Neutrophil (primary cell): ENCODE data around the gene CHST8.

ENCODE experiments used
- H3K27ac ChIP-seq: fragments of 200-600 bp; sonication (generic); 2 replicates; pipeline ENCODE4 v1.5.1; 2016; ENCODE audit warnings: mild to moderate bottlenecking, moderate library complexity
- H3K27me3 ChIP-seq: fragments of 200-600 bp; sonication (generic); 2 replicates; pipeline ENCODE4 v1.6.0; 2016; ENCODE audit warnings: mild to moderate bottlenecking
- H3K36me3 ChIP-seq: fragments of 200-600 bp; sonication (generic); 2 replicates; pipeline ENCODE4 v1.5.1; 2017
- H3K4me1 ChIP-seq, 2 experiments: fragments of 200-600 bp in 1 of 2; sonication (generic) in 1 of 2; 1 replicate in 1 of 2; 2 replicates in 1 of 2; pipeline versions ENCODE4 v1.5.1 to v1.6.1; 2013 to 2016; ENCODE audit warnings: low read depth in 1 of 2, low read length in 1 of 2, mild to moderate bottlenecking in 1 of 2, moderate library complexity in 1 of 2; ENCODE audit not compliant: control insufficient read depth in 1 of 2, insufficient read depth in 1 of 2
- H3K4me3 ChIP-seq, 2 experiments: fragments of 200-600 bp in 1 of 2; sonication (generic) in 1 of 2; 1 replicate in 1 of 2; 2 replicates in 1 of 2; pipeline ENCODE4 v1.5.1; 2013 to 2016; ENCODE audit warnings: low read depth in 1 of 2, low read length in 1 of 2, mild to moderate bottlenecking in 1 of 2, moderate library complexity in 1 of 2
- H3K9me3 ChIP-seq: fragments of 200-600 bp; sonication (generic); 2 replicates; pipeline ENCODE4 v1.5.1; 2016
- TF ChIP-seq, protein P1 (sequence below): fragments of 200-600 bp; sonication (generic); IDR thresholded peaks from 2 replicates; pipeline ENCODE4 v1.5.1; 2016; ENCODE audit warnings: antibody characterized with exemption

Gene CHST8

GRCh38 chr19:33805840-33806433 is 184.2 kb downstream of the CHST8 start:
- Histone ChIP-seq H3K4me3 (no peak overlapping the region), H3K36me3 (no peaks in the 10 kb centered on the region), H3K4me1 (no peaks in the 10 kb centered on the region), H3K9me3 (no peaks in the 10 kb centered on the region), H3K27me3 (no peaks in the 10 kb centered on the region), H3K27ac (no peak overlapping the region)
- TF ChIP-seq, protein P1, sequence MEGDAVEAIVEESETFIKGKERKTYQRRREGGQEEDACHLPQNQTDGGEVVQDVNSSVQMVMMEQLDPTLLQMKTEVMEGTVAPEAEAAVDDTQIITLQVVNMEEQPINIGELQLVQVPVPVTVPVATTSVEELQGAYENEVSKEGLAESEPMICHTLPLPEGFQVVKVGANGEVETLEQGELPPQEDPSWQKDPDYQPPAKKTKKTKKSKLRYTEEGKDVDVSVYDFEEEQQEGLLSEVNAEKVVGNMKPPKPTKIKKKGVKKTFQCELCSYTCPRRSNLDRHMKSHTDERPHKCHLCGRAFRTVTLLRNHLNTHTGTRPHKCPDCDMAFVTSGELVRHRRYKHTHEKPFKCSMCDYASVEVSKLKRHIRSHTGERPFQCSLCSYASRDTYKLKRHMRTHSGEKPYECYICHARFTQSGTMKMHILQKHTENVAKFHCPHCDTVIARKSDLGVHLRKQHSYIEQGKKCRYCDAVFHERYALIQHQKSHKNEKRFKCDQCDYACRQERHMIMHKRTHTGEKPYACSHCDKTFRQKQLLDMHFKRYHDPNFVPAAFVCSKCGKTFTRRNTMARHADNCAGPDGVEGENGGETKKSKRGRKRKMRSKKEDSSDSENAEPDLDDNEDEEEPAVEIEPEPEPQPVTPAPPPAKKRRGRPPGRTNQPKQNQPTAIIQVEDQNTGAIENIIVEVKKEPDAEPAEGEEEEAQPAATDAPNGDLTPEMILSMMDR, result no peak

DNA sequence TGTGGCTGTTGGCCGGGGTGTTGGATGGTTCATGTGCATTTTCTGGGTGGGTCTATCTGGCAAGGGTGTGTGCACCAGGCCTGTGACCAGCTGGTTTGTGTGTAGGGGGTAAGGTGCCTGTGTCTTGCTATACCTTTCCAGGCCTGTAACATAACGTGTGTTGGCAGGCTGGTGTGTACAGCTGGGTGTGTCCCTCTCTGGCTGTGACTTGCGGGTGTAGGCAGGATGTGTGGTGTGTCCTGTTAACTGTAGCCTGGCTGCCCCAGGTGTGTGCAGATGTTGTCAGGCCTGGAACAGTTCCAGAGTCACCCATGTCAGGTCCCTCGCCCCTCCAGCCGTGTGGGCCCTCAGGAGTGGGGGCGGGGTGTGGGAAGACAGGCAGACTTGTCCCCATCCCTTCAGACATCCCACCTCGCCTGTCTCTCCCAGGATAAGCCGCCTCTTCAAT is 184.7 kb downstream of the CHST8 start:
- H3K4me1 ChIP-seq, result no peaks in the 10 kb centered on the region
- H3K36me3 ChIP-seq, result no peaks in the 10 kb centered on the region
- no peaks in the 10 kb centered on the region for H3K27me3 ChIP-seq
- TF ChIP-seq, protein P1, result no peak
- no peak overlapping the region for H3K27ac ChIP-seq
- no peaks in the 10 kb centered on the region for H3K9me3 ChIP-seq
- no peak overlapping the region for H3K4me3 ChIP-seq

- H3K4me3 ChIP-seq, result no peak overlapping the region
- H3K4me1 ChIP-seq, result no peaks in the 10 kb centered on the region
- TF ChIP-seq, protein P1, result no peak
- no peaks in the 10 kb centered on the region for H3K36me3 ChIP-seq
- no peak overlapping the region for H3K27ac ChIP-seq
- no peaks in the 10 kb centered on the region for H3K9me3 ChIP-seq
- H3K27me3 ChIP-seq, result no peaks in the 10 kb centered on the region
These were observed 186.6 kb downstream of the CHST8 start for GRCh38 chr19:33808399-33808798.

GRCh38 chr19:33809960-33810359 is 188.2 kb downstream of the CHST8 start:
- Histone ChIP-seq H3K9me3 (no peaks in the 10 kb centered on the region), H3K36me3 (no peaks in the 10 kb centered on the region), H3K27me3 (no peaks in the 10 kb centered on the region), H3K4me3 (no peak overlapping the region), H3K4me1 (no peaks in the 10 kb centered on the region), H3K27ac (no peak overlapping the region)
- TF ChIP-seq, protein P1, result no peak

DNA sequence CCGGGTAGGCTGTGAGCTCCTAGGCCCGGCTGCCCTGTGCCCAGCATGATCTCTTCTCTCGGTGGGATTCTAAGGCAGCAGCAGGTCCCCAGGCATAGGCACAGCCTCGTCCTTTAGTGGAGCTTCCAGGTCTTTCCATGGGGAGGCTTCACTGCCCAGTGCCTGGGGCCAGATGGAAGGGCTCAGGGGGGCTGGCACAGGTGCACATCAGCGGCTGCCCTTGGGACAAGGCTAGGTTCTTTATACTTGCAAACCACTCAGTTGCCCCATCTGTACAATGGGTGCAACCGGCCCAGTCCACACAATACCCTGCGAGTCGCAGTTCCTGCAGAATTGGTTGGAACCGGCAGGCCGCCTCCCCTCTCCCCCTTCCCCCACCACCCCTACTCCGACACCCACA is 189.1 kb downstream of the CHST8 start:
- Histone ChIP-seq H3K27ac (no peak overlapping the region), H3K36me3 (no peaks in the 10 kb centered on the region), H3K27me3 (no peaks in the 10 kb centered on the region), H3K9me3 (no peaks in the 10 kb centered on the region), H3K4me1 (no peaks in the 10 kb centered on the region), H3K4me3 (no peak overlapping the region)
- TF ChIP-seq, protein P1, result no peak
